Forelimb muscle (tissue), 1 donor: ENCODE results near the gene HAO2. TPM values are rescaled to one million over a fixed set of nuclear protein-coding genes. Genes with fewer than 3 reads are reported as not detected.
"Not testable (repeated sequence)": the region's sequence is repeated elsewhere in the genome, so short reads cannot be mapped to it uniquely, and the experiment has no call there.

ENCODE experiments used
- DNase-seq: peaks from one replicate; pipeline ENCODE4 v3.0.0-alpha.2; 2013; ENCODE audit warnings: low read depth
- polyA plus RNA-seq: library from polyadenylated mRNA; unstranded; fragments of 120-200 nt; gene quantifications from one replicate; pipeline ENCODE4 v1.2.1, GENCODE V29; 2013; ENCODE audit not compliant: insufficient read length

Gene HAO2
- polyA plus RNA-seq, 1 donor: 0.14 TPM

DNA sequence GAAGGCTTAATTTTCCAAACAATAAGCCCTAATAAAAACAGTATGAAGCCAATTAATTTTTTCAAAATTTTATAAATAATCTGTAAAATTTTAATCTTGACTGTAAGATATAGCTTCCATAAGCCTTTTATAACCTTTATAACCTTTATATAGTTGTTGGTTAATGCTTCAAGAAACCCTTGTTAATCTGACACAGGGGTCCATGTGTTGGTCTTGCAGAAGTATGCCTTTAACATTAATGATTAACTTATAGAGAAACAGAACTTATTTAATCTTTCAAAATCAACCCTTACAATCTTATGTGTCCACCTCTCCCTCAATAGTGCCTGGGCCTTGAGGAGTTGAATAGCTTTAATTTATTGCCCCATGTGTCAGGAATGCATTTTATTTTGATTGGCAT, 23.2 kb upstream of the HAO2 start:
- DNase-seq: no peak

DNA sequence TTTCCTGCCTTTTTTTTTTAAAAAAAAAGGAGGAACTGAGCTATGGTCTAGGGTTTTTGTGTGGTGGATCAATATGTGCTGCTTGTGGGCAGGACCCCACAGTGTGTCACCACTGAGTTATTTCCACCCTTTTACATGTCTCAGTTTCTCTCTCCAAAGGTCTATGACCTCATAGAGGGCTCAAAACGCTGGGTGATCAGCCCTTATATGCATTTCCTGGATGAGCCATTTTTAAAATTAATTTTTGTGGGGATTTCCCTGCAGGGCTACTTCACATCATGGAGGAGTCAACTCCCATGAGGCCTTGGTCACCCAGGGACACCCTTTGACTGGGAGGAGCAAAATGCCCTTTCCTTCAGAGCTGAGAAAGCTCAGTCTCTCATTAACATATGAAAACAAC, 20.7 kb upstream of the HAO2 start:
- no peak for DNase-seq

DNA sequence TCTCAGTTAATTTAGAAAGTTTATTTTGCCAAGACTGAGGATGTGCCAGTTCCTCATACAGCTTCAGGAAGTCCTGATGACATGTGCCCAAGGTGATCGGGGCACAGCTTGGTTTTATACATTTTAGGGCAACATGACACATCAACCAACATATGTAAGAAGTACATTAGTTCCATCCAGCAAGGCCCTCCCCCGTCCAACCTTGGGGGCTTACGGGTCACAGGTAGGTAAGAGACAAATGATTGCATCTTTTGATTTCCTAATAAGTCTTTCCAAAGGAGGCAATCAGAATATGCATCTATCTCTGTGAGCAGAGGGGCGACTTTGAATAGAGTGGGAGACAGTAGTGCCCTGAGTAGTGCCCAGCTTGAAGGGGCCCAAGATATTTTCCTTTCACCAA, 19.6 kb upstream of the HAO2 start:
- DNase-seq: no peak

DNA sequence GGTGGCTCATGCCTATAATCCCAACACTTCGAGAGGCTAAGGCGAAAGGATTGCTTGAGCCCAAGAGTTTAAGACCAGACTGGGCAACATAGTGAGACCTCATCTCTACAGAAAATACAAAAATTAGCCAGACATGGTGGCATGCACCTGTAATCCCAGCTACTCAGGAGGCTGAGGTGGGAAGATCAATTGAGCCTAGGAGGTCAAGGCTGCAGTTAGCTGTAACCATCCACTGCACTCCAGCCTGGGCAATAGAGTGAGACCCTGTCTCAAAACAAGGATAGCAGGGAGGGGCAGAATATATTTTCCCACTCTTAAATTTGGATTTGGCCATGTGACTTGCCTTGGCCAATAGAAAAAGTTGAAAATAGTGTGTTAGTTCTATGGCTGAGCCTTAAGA, 17.7 kb upstream of the HAO2 start:
- not testable (repeated sequence) for DNase-seq

DNA sequence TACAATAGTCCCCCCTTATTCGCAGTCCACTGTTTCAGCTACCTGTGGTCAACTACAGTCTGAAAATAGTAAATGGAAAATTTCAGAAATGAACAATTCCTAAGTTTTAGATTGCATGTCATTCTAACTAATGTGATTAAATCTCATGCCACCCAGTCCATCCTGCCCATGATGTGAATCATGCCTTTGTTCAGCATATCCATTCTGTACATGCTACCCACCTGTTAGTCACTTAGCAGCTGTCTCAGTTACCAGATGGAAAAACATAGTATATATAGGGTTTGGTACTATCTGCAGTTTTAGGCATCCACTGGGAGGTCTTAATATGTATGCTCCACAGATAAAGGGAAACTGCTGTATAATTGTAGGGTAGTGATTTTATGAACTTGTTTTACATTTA, 16.6 kb upstream of the HAO2 start:
- DNase-seq: no peak

DNA sequence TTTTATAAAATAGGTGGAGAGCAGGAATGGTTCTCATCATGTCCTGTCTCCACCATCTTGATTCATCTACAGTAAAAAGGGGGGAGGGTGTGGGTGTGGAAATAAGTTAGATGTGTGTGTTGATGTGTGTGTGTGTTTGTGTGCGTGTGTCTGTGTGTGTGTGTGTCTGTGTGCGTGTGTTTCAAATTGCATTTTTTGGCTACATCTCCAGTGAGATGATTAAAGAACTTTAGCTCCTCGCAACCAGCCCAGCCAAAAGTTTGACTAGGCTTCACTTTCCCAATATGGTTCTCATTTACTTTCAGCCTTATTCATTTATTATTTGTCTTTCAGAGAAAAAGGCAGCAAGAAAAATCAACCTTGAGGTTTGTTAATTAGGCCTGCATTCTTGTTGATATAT, 14.7 kb upstream of the HAO2 start:
- DNase-seq: no peak

DNA sequence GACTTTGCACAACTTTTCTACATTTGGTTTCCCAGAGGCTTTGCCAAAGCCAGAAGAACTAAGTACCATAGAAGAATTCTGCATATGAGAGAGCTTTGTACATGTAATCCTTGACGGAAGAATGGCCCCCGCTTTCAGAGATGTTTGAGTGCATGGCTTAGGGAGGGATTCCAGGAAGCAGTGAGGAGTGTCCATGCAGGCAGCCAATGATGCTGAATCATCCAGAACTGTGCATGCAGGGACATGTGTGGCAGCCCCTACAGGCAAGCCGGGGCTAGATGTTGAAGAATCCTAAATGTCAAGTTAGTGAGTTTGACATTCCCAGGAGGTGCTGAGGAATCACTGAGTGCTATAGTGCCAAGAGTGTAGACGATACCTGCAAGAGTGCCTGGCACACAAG, 9.9 kb upstream of the HAO2 start:
- no peak for DNase-seq

DNA sequence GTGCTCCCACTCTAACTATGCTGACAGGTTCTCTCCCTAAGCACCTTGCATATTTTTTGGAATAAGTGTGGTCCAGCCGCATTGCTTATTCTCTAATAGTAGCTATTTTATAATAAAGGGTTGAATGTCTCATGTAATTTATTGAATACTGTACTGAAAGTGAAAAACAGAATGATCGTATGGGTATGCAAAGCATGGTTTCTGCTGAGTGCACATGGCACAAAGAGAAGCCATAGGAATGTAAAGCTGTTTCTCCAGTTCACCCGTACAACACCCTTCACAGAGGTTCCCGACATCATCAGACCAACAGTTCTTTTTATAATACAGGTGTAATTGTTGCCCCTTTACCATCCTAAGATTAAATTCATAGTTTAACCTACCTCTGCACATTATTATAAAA, 8.9 kb upstream of the HAO2 start:
- DNase-seq: no peak

DNA sequence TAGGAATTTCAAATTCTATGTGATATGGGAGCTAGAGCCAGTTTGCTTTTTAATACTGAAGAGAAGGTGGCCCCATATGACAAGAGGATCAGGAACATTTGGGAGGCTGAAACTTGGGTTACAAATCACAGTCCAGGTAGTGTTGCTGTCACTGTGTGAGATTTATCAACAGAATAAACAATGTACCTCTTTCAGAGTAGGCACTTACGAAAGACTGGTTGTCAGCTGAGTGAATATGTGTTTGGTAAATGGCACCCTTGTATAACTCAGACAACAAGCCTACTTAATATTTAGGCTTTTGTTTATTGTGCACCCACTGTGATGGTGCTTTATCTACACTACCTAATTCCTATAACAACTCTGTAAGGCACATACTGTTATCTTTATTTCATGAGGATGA, 7.4 kb upstream of the HAO2 start:
- DNase-seq: no peak

DNA sequence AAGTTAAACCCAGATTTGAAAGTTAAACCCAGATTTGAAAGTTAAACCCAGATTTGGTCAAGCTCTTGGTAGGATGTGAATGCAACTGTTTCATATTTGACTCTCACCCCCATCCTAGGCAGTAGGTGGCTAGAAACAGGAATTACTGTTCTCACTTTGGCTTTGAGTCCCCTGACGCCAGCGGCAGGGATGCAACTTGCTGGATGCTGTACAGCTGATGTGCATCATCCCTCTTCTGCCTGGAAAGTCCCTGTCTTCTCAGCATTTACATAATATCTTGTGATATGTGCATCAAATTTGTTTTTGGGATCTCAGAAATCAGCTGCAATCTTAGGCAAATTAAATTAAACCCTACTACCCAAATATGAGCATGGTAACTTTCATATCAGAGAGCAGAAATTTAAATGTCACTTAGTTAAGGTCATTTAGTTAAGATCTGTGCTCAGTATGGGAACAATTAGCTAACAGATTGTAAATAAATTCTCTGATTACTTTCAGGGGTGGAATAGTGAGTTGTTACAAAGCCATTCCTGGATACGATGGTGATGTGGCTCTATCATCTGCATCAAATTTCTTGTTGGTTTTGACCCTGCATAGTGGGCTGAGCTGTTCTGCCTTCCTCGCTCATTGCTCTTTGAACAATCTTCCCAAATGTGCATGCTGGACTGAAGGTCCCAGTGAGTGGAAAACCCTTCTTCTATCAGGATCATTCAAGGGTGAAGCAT, 6.8 kb upstream of the HAO2 start:
- no peak for DNase-seq

DNA sequence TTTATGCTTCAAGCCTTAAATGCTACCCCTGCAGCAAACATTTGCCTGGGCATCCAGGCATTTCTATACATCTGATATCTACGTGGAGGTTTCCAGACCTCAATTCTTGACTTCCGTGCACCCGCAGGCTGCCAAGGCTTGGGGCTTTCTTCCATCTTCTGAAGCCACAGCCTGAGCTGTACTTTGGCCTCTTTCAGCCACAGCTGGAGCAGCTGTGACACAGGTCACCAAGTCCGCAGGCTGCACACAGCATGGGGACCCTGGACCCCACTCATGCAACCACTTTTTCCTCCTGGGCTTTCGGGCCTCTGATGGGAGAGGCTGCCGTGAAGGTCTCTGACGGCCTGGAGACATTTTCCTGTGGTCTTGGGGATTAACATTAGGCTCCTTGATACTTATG, 5.4 kb upstream of the HAO2 start:
- no peak for DNase-seq

DNA sequence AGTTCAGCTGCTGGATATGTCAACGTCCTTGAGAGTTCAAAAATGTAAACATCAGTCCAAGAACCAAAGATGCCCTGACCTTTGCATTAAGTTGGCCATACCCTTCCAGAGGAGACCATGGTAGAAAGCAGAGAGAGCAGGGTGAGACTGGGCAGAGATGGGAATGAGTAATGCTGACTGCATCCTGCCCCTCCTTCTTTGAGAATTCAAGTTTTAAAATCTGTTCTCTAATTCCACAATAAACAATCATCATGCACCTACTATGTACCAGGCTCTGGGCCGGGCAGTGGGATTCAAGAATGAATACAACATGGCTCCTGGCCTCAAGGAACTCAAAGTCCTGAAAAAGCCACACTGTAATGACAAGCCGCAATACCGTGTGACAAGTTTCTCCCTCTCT, 3.9 kb upstream of the HAO2 start:
- no peak for DNase-seq

DNA sequence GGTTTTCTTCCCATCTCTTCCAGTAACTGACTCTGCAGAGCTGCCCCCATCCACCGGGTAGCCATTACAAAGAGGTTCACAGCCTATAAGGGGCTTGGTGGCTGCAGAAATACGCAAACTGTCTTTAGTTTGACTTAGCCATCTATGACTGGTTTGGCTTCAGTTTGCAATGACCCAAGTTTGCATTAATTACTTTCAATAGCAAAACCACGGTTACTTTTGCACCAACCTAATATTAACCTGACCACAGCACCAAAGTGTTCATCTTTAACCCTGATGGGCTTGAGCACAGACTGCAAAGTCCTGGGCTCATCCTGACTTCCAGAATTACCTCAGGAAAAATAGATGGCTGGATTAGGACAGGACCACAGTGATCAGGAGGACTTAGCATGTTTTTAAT, 2.2 kb upstream of the HAO2 start:
- DNase-seq: no peak

DNA sequence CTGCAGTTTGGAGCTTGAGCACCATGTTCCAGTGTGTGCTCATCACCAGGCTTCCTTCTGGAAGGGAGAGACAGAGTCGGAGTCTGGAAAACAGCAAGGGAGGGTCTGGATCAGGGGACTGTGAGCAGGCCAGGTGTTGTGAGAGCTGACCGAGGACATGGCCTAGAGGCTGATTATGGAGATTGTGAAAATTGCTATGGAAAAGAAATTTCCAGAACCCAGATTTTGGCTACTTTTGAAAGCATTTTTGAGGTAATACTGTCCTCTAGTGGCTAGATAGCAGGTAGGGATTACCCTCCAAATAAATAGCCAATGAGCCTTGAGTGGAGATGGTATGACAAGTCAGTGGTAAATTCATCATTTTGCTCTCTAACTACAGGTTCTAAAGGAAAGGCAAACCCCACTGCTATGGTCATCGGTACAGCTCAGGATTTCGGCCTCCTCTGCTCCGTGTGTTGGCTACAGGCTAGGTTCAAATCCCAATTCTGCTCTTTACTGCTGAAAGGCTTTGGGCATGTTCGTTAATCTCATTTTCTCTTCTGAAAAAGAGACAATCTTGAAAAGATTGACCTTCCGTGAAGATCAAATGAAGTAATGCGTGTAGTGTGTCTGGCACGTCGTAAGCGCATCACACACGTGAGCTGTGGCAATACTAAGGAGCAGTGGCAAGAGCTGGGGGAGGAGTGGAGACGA, 1.0 kb upstream of the HAO2 start:
- DNase-seq: peak; percentile 25

DNA sequence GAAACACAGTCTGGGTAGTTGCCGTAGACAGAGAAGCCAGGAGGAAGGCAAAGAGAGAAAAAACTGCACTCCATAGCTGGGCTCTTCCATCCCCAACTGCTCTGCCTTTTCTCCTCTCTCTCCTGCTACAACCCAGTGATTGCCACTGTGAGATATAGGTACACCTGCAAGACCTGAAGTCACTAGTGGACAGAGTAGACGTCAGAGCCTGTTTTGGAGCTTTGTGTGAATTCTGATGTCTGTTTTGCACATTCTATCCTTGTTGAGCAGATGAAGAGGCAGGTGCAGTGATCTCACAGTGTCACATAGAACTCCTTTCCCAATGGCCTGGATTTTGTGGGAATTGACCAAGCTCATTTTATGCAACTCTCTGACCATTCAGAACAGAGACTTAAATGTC, 2.2 kb downstream of the HAO2 start:
- DNase-seq: no peak

DNA sequence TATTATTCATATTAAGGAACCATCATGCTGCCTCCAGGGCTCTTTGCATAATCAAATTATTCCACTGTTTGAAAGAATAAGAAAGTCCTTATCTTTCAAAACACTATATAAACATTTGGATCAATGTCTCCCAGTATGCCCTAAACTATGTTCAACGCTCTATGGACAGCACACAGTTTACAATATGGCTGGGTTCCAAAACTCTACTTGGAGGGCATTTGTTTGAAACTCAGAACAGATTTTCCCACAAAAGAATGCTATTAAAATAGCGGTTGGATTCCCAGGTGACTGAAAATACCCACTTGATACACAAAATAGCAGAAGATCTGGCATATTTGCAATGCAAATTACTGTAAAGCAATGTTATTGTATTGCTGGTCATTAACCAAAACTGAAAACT, 3.2 kb downstream of the HAO2 start:
- DNase-seq: no peak

DNA sequence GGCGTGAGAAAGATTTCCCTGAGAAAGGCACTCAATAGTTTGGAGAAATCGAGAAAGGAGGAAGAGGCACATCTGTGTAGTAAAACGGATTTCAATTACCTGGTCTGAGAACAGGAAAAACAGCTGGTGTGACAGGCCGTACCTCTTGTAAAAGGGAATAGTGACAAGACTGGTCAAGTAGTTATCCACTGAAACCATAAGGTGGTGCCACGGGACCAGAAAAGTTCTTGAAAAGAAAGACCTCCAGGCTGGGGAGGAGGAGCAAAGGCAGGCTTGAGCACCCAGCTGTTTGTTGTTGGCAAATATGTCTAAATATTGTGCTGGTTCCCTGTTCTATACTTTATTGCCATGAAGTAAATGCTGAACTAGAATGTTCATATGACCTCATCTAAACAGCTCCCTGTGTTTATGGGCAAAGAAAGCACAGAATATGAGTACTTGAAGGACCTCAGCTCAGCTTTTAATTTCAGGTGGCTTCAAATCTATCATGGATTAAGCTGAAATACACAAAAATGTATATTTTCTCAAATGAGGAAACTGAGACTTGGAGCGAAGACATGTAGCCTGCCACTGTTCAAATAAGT, 4.0 kb downstream of the HAO2 start:
- peak; percentile 20 for DNase-seq

DNA sequence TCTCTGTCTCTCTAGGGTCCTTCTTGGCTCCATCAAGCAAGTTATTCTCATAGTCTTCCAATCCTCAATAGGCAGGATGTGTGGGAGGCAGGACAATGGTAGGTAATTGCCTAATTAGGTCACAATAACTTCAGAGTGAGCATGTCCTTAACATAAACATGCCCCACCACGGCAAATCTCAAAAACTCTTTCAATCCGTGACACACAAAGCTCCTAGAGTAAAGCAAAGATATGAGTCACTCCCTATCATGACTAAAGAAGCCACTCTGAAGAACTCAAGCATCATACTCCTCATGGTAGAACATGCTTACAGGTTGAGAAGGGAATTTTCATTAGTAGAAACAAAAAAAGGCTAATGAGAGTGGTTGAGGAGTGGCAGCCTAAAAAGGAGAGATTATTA, 4.9 kb downstream of the HAO2 start:
- DNase-seq: no peak

DNA sequence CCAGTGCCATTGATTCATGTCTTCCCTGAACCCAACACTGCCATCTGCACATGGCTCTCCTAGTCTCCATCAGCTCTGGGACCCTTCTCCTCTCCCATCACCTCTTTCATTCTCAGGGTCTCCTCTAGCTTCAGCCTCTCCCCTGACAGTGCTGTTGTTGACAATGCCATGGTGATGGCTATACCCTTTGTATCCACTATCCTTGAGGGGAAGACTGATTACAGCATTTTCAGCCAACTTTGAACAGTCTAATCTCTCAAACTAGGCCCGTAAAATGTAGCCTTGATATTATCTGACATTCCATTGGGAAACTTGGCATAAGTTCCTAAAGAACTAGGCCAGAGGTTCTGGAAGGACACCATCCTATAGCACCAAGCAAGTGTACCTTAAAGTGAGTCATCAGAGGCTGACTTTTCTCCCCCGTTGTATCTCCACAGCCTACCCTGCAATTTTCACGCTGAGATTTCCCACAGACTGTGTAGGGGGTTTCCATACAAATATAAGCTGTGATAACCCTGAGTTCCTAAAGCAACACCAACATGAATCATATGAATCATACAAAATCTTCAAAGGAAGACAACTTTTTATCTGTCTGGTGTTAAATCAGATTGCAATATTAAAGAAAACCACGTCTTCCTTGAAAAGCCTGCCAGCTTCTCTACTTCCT, 5.8 kb downstream of the HAO2 start:
- DNase-seq: no peak

DNA sequence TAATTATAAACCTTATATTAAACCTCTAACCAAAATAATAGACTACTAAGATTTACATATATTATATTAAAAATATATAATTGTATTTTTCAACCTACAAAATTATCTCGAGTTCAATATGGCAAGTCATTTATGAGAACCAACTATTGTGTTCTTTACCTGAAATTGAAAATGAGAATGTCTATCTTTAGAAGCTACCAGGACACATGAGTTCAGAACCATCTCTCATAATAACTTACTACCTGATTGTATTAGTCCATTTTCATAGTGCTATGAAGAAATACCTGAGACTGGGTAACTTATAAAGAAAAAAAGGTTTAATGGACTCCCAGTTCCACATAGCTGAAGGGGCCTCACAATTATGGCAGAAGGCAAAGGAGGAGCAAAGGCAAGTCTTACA, 6.8 kb downstream of the HAO2 start:
- DNase-seq: no peak

DNA sequence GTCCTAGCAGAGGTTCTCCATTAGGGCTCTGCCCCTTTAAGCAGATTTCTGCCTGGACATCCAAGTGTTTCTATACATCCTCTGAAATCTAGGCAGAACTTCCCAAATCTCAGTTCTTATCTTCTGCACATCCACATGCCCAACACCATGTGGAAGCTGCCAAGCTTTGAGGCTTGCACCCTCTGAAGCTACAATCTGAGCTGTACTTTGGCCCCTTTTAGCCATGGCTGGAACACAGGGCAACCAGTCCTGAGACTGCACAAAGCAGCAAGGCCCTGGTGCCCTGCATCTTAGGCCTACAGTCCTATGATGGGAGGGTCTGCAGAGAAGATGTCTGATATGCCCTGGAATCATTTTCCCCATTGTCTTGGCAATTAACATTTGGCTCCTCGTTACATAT, 8.0 kb downstream of the HAO2 start:
- DNase-seq: no peak

DNA sequence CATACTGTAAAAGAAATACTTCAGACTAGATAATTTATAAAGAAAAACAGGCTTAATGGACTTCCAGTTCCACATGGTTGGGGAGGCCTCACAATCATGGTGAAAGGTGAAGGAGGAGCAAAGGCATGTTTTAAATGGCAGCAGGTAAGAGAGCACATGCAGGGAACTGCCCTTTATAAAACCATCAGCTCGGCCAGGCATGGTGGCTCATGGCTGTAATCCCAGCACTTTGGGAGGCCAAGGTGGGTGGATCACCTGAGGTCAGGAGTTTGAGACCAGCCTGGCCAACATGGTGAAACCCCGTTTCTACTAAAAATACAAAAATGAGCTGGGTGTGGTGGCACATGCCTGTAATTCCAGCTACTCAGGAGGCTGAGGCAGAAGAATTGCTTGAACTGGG, 9.0 kb downstream of the HAO2 start:
- not testable (repeated sequence) for DNase-seq

DNA sequence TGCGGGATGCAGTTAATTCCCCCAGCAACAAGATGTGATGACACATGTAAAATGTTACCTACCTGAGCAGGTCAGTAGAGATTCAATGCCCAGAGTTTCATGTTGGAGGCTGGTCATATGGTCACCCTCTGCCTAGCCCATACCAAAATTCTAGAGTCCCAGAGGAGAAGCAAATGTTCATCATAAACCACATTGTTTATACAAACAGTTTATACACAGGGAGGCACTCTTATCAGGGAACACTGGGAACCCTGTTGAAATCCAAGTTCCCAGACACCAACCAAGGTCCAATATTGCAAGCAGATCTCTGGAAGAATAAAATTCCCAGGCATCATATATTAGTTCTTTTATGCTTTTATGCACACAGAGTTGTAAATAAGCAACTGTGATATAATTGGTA, 10.5 kb downstream of the HAO2 start:
- no peak for DNase-seq
